GM19351 (cell line): ENCODE data around the gene MAPKAP1.

ENCODE experiments used
- ATAC-seq: cut with Tn5 transposase; IDR thresholded peaks from one replicate; pipeline ENCODE4 v1.9.1; 2021; ENCODE audit warnings: mild to moderate bottlenecking, moderate library complexity; ENCODE audit not compliant: unreplicated experiment

The MAPKAP1 gene

GRCh38 chr9:125435776-125436612 is 271.0 kb downstream of the MAPKAP1 start:
- ATAC-seq = no peak

- no peak for ATAC-seq
Measured at GRCh38 chr9:125434986-125435775, 271.8 kb downstream of the MAPKAP1 start.

DNA sequence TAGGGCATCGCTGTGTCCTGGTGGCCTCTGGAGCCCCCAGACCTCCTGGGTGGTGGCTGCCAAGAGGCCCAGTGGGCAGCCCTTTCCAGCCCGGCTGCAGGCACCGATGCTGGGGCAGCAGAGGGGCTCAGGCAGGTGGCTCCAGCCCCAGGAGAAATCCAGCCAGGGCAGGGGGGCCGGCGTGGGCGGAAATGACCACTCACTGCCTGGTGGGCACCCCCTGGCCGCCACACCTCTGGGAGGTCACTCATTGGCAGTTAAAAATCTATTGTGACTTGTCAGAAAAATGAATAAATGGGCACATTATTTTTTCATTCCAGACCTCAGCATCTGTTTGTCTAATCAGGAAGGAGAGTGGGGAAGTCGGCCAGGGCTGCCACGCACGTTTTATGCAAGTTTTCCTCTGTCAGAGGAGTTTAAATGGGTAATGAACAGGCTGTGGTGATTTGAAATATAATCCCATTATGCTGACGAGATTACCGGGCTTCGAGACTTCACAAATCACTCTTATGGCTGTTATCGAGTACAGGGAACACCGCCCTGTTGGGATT is 273.5 kb downstream of the MAPKAP1 start:
- ATAC-seq = no peak

GRCh38 chr9:125432715-125433385 is 274.2 kb downstream of the MAPKAP1 start:
- no peak for ATAC-seq

GRCh38 chr9:125431741-125432271 is 275.2 kb downstream of the MAPKAP1 start:
- ATAC-seq = no peak

DNA sequence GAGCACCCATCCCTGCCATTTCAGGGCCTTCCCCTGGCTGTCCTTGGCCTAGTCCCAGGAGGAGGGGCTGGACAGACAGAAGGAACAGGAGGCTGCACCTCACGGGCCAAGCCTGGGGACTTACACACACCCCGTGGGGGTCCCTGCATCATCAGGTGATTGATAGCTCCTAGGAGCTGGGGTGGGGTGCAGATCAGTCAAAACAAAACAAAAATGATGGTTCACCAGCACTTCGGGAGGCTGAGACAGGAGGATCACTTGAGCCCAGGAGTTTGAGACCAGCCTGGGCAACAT is 276.0 kb downstream of the MAPKAP1 start:
- no peak for ATAC-seq

DNA sequence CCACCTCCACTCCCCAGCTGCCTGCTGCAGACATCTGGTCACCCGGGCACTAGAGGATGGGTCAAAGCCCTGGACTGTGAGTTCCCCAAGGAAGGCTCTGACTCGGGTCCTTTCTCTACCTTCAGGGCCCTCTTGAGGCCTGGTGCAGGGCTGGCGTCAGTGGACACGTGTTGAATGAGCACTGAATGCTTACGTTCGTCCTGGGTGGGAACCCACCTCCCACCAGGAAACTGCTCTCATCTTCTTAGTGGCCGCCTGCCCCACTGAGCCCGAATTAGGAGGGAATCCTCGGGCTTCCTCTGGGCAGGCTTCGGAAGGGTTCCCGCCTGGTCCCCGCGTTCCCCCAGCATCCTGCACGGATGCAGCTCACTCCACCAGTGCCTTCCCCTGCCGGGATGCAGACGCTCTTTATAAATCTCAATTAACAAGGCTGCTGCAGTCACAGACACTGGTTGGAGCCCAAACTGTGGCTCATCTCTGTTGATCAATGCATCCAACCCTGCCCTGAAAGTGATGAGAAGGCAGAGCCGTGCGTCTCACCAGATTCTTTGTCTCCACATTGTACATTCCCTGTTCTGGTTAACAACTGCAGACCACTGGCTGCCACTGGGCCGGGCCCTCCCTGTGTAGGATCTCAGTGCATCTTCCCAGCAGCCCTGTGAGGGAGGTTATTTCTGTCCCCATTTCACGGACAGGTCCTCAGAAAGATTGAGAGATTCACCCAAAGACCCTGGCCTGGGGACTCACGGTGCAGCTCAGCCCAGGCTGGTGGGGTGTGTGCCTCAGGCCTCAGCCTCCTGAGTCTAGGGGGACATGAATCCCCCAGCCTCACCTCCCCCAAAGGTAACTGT is 276.6 kb downstream of the MAPKAP1 start:
- no peak for ATAC-seq

- no peak for ATAC-seq
Measured at GRCh38 chr9:125429476-125430160, 277.4 kb downstream of the MAPKAP1 start.

DNA sequence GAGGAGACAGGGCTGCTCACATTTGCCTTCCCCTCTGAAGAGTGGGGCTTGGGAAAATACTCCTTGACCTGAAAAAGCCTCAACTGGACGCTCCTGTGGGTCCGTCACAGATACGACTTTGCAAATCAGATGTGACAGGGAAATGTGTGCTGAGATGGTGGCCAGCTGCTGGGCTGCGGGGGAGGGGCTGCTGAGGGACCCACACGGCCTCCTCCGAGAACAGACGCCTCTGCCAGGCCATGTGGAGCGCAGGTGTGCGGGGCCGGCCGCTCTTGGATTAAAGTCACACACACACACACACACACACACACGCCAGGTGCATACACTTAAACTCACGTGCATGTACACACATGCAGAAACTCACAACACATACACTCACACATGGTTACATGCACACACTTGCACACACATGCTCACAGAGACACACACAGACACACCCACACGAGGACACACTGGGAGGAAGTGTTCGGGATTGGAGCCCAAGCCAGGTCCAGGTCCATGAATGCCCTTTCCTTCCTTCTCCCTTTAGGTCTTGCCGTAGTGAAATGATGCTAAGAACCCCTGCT is 278.0 kb downstream of the MAPKAP1 start:
- ATAC-seq = no peak

- ATAC-seq = no peak
Measured at GRCh38 chr9:125428060-125428901, 278.7 kb downstream of the MAPKAP1 start.

DNA sequence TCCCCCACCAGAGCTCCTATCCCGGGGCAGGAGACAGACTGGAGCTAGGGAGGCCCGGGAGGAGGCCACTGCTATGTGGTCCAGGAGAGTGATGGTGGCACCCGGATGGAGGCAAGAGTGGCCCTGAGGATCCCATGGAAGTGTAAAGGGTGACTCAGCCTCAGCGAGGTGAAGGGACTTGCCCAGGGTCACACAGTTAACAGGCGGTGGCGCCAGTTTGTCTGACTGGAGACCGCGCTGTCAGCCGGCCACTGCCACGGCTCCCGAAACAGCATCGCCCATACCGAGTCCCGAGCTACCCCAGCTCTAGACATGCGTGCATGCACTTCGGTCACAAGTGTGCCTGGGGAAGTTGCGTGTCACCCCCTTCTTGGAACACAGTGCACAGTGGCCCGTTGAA is 279.5 kb downstream of the MAPKAP1 start:
- no peak for ATAC-seq

DNA sequence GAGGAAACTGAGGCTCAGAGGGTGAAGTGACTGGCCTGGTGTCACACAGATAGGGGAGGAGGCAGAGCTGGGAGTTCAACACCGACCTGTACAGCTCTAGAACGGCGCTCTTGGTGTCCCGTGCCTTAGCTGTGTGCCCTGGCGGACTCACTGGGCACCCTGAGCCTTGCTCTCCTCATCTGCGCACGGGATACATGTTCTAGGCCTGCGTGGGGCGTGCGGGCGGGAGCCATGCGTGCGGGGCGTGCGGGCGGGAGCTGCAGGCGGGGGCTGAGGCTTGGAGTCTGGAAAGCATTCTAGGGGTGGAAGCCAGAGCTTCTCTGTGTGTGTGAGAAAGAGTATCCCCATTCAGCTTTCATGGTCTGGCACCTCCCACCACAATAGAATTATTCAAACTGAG is 280.1 kb downstream of the MAPKAP1 start:
- no peak for ATAC-seq

DNA sequence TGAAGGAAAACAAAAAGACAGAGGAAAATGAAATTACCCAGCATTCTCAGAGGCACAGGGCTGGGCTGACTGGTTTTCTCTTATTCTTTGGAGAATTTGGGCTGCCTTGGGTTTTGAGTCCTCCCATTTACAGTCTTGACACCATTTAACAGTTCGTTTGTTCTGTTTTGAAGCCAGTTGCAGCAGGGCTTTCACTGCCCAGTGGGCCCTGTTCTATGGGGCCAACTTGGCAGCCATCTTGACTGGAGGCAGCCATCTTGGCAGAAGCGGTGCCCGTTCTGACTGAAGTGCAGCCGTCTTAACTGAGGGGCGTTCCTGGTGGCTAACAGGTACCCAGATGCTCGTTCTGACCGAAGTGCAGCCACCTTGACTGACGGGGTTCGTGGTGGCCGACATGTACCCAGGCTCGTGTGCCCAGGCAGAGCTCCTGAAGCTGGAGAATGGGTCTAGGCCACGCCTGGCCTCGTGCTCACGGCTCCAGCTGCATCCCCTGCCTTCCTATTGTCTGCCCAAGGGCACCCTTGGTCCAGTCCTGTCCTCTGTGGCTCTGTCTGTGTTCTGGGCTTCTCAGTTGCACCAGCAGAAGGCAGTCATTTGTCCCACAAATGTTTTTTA is 281.0 kb downstream of the MAPKAP1 start:
- ATAC-seq = no peak

GRCh38 chr9:125425170-125425897 is 281.7 kb downstream of the MAPKAP1 start:
- ATAC-seq = no peak

- ATAC-seq = no peak
Measured at GRCh38 chr9:125423964-125424363, 283.0 kb downstream of the MAPKAP1 start.

DNA sequence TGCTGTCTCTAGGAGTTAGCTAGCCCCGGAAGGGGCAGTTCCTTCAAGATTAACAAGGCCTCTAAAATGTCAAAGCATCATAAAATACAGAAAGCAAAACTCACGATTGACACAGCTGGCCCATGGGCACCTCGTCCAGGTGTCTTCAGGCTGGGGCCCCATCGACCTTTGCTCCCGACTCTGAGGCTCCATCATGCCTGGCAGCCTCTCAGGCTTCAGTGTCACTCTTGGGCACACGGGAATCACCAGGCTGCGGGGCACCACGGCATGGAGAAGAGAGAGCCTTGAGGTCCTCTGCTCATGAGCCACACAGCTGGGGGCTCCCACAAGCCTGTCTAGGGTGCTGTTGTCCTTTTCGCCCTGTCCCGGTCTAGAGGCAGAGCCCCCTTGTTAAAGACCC is 284.2 kb downstream of the MAPKAP1 start:
- no peak for ATAC-seq

DNA sequence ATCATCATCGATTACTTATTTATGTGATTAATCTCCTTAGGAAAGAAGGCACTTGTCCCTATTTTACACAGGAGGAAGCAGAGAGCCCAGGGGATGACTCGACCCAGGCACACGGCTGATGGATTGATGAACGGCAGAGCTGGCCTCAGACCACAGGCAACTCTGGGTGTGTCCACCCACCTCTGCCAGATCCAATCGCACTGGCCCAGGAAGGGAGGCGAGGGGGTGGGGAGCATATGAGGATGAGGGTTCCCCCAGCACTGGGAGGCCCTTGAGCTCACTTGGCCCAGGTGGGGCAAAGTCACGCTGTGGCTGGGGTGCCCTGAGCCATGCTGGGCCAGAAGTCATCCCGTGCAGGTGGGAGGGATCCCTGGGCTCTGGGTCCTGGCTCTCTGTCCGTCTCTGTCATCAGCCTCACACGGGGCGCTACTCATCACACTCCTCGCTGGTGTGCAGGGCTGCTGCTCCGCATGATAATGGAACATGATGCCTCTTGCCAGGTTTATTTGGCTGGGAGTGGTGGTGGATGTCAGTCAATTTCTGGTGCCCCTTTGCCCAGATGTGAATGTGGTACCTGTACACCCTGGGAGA is 285.3 kb downstream of the MAPKAP1 start:
- no peak for ATAC-seq
